Cardiac muscle cell (in vitro differentiated cells and primary cell): ENCODE data around the gene CALB2. TPM values are rescaled to one million over a fixed set of nuclear protein-coding genes. Genes with fewer than 3 reads are reported as not detected.

Experiments
- DNase-seq, 2 donors: peaks; one replicate each; pipeline versions ENCODE4 v3.0.0 to v3.0.0-alpha.2; 2010 to 2017; ENCODE audit warnings: low read depth in 1 of 2, low spot score in 1 of 2
- H3K27ac ChIP-seq: fragments of 200-600 bp; sonication (generic); 2 replicates; pipeline ENCODE4 v1.5.1; 2016
- H3K27me3 ChIP-seq: fragments of 200-600 bp; sonication (generic); 2 replicates; pipeline ENCODE4 v1.6.0; 2016; ENCODE audit warnings: control low read depth
- H3K36me3 ChIP-seq: fragments of 200-600 bp; sonication (generic); 2 replicates; pipeline ENCODE4 v1.5.1; 2016; ENCODE audit warnings: control low read depth
- H3K4me1 ChIP-seq: fragments of 200-600 bp; sonication (generic); 2 replicates; pipeline ENCODE4 v1.8.1; 2017; ENCODE audit warnings: low read depth, mild to moderate bottlenecking, mixed run types
- H3K4me3 ChIP-seq: fragments of 200-600 bp; sonication (generic); 2 replicates; pipeline ENCODE4 v1.5.1; 2016; ENCODE audit warnings: mild to moderate bottlenecking
- H3K9me3 ChIP-seq: fragments of 200-600 bp; sonication (generic); 2 replicates; pipeline ENCODE4 v1.5.1; 2017; ENCODE audit warnings: low read depth, mild to moderate bottlenecking, control low read depth
- polyA plus RNA-seq: library from polyadenylated mRNA; unstranded; fragments of >200 nt; fragmentation: Nextera tagmentation; extraction: Ambion mirVana; gene quantifications from 2 replicates; pipeline ENCODE4 v1.2.1, GENCODE V29; 2016
- total RNA-seq: library from RNA; depleted of rRNA; stranded (reverse); fragments of >200 nt; gene quantifications from 2 replicates; pipeline ENCODE4 v1.2.3, GENCODE V29; 2016
- TF ChIP-seq, protein P1 (sequence below): IDR thresholded peaks from 2 replicates; pipeline ENCODE4 v1.5.1; 2012; ENCODE audit warnings: low read depth, mild to moderate bottlenecking, low read length

CALB2 gene
- total and polyA plus RNA-seq, 2 experiments from 2014 or later: 0.36 to 0.45 TPM

DNA sequence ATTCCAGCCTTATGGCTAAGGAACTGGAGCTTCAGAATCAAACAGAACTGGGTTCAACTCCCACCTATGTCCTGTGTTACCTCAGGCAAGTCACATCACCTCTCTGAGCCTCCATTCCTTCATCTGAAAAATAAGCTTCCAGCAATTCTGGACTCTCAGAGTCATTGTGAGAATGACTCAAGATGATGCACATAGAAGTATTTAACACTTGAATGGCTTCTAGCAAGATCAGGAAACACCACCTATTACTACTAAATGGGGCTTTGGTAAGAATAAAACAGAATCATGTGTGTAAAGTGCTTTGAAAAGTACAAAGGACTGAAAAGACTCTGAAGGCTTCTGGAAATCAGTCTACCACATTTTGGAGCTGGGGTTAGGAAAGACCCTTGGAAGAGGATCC lies 30.8 kb upstream of the CALB2 start:
- Histone ChIP-seq H3K27me3 (no peaks in the 10 kb centered on the region), H3K4me3 (no peak overlapping the region)

DNA sequence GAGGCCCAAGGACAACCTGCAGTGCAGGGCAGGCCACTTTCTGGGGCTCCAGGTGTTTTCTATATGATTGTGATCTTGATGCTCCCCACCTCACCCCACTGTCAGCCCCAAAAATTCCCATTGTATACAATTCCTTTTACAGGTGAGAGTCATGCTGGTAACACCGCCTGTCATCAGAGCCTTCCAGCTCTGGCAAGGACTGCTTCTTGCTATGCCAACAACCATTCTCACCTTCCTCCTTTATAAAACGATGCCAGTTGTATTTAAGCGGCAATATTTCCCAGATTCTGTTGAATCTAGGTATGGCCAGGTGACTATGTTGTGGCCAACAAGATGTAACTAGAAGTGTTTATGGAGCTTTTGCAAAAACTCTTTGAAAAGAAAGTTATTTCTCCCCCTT lies 30.4 kb upstream of the CALB2 start:
- no peak overlapping the region for H3K4me3 ChIP-seq
- H3K4me1 ChIP-seq: no peaks in the 10 kb centered on the region
- H3K27ac ChIP-seq: no peak overlapping the region
- no peaks in the 10 kb centered on the region for H3K9me3 ChIP-seq
- TF ChIP-seq, protein P1, sequence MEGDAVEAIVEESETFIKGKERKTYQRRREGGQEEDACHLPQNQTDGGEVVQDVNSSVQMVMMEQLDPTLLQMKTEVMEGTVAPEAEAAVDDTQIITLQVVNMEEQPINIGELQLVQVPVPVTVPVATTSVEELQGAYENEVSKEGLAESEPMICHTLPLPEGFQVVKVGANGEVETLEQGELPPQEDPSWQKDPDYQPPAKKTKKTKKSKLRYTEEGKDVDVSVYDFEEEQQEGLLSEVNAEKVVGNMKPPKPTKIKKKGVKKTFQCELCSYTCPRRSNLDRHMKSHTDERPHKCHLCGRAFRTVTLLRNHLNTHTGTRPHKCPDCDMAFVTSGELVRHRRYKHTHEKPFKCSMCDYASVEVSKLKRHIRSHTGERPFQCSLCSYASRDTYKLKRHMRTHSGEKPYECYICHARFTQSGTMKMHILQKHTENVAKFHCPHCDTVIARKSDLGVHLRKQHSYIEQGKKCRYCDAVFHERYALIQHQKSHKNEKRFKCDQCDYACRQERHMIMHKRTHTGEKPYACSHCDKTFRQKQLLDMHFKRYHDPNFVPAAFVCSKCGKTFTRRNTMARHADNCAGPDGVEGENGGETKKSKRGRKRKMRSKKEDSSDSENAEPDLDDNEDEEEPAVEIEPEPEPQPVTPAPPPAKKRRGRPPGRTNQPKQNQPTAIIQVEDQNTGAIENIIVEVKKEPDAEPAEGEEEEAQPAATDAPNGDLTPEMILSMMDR: no peak
- no peak for DNase-seq
- H3K36me3 ChIP-seq: no peaks in the 10 kb centered on the region
- no peaks in the 10 kb centered on the region for H3K27me3 ChIP-seq

More for the DNA sequence above, 30.8 kb upstream of the CALB2 start:
- no peaks in the 10 kb centered on the region for H3K36me3 ChIP-seq
- DNase-seq: no peak
- no peaks in the 10 kb centered on the region for H3K9me3 ChIP-seq
- no peaks in the 10 kb centered on the region for H3K4me1 ChIP-seq
- TF ChIP-seq, protein P1: no peak
- H3K27ac ChIP-seq: no peak overlapping the region

DNA sequence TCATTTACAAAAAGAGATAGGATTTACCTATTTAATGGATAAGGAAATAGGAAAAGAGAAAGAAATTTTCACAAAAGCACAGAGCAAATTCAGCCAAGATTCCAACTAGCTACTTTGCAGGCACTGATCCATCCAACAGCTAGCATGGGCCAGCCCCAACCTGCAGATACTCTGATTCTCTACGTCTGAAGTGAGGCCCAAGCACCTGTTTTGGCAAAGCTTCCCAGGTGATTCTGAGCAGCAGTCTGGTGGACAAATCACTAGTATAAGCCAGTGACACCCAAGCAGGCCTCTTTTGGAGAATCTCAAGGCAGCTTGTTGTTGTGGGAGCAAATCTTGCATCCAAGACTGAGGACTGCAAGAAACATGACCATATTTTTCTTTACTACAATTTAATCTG lies 20.9 kb upstream of the CALB2 start:
- H3K27ac ChIP-seq: no peak overlapping the region
- H3K36me3 ChIP-seq: no peaks in the 10 kb centered on the region
- TF ChIP-seq, protein P1: no peak
- DNase-seq: no peak
- H3K27me3 ChIP-seq: peaks cover 3% of the 10 kb centered on the region
- no peaks in the 10 kb centered on the region for H3K4me1 ChIP-seq
- H3K9me3 ChIP-seq: no peaks in the 10 kb centered on the region
- H3K4me3 ChIP-seq: no peak overlapping the region

DNA sequence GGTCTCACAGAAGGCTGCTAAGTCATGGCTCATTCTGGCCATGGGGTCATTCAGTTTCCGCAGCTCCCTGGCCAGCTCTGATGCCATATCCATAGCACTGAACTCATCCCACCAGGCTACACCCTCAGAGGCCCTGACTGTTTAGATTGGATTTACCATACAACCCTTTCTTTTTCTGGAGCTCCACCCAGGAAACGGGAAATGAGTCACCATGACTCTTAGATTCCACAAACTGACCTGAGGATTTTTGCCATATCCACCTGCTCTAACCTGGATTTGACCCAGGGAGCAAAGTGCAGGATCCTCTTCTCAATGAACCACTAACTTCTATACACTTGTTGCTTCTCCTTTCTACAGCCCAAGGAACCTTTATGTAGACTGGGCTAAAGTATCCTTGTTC lies 20.3 kb upstream of the CALB2 start:
- no peaks in the 10 kb centered on the region for H3K36me3 ChIP-seq
- H3K4me1 ChIP-seq: no peaks in the 10 kb centered on the region
- no peak overlapping the region for H3K4me3 ChIP-seq
- DNase-seq: no peak
- H3K27me3 ChIP-seq: peaks cover 3% of the 10 kb centered on the region
- H3K27ac ChIP-seq: no peak overlapping the region
- H3K9me3 ChIP-seq: no peaks in the 10 kb centered on the region
- TF ChIP-seq, protein P1: no peak

DNA sequence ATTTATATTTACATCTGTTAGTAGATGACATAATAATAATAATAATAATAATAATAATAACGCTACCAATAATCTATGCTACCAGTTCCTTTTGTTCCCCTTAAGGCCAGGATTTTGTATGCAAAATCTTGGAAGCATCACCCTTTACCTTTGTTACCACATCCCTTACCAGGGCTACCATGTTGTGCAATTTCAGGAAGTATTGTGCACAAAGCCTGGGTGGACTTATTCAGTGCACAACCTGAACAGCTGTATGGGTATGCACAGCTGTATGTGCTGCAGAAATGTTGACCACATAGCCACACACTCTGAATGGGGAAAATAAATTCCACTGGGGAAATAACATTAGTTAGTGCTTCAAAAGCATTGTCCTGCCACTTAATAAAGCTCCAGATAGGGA lies 19.9 kb upstream of the CALB2 start:
- H3K4me3 ChIP-seq: no peak overlapping the region
- no peaks in the 10 kb centered on the region for H3K4me1 ChIP-seq
- no peaks in the 10 kb centered on the region for H3K9me3 ChIP-seq
- H3K27me3 ChIP-seq: peaks cover 3% of the 10 kb centered on the region
- no peak overlapping the region for H3K27ac ChIP-seq
- DNase-seq: no peak
- no peaks in the 10 kb centered on the region for H3K36me3 ChIP-seq
- TF ChIP-seq, protein P1: no peak
